Measurements from ENCODE around the gene ZNF598. TPM values are rescaled to one million over a fixed set of nuclear protein-coding genes. Genes with fewer than 3 reads are reported as not detected.
A peak's percentile ranks its signal among the peaks of the same experiment; 100 is the strongest.

ZNF598 gene
- total and polyA plus RNA-seq, 12 donors = 9.5 to 25.3 (median 14.2) TPM

DNA sequence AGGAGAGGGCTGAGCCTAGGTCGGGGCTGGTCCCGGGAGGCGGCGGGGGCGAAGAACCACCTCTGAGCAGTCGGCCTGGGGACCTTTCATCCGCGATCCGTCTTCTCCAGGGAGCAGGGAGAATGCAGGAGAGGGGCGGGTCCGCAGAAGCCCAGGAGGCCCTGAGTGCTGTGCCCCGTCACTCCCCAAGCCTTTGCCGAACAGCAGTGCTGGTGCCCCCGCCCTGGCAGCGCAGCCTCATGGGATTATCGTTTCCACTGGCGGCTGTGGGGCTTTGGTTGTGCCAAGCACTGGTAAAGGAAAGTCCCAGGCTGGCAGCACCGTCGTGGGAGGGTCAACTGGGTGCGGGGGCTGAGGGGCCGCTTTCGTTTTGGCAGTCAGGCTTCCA is 37.1 kb downstream of the ZNF598 start:
- no peaks in the 10 kb centered on the region for H3K9me3 ChIP-seq
- ATAC-seq = peak in 1 of 8 donors; percentile 1
- intact Hi-C loops (cut with DNase I) = no loop called here
- peaks cover 0 to 26% (median 16%) of the 10 kb centered on the region in 7 donors for H3K27me3 ChIP-seq
- peaks cover 12 to 38% (median 33%) of the 10 kb centered on the region in 9 donors for H3K36me3 ChIP-seq
- H3K27ac ChIP-seq = peak overlapping the region in 6 of 10 donors; percentile 84 to 98 (median 88)
- H3K4me1 ChIP-seq = peaks cover 12 to 32% (median 21%) of the 10 kb centered on the region in 9 donors
- H3K4me3 ChIP-seq = peak overlapping the region; percentile 78 to 100 (median 91)
- TF ChIP-seq, protein P1, sequence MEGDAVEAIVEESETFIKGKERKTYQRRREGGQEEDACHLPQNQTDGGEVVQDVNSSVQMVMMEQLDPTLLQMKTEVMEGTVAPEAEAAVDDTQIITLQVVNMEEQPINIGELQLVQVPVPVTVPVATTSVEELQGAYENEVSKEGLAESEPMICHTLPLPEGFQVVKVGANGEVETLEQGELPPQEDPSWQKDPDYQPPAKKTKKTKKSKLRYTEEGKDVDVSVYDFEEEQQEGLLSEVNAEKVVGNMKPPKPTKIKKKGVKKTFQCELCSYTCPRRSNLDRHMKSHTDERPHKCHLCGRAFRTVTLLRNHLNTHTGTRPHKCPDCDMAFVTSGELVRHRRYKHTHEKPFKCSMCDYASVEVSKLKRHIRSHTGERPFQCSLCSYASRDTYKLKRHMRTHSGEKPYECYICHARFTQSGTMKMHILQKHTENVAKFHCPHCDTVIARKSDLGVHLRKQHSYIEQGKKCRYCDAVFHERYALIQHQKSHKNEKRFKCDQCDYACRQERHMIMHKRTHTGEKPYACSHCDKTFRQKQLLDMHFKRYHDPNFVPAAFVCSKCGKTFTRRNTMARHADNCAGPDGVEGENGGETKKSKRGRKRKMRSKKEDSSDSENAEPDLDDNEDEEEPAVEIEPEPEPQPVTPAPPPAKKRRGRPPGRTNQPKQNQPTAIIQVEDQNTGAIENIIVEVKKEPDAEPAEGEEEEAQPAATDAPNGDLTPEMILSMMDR (IDR thresholded peaks at IDR 0.05) = no peak
- no peak for DNase-seq
- WGBS, 2 donors = 3 to 4% methylated on average over 22 of the region's 22 CpGs

DNA sequence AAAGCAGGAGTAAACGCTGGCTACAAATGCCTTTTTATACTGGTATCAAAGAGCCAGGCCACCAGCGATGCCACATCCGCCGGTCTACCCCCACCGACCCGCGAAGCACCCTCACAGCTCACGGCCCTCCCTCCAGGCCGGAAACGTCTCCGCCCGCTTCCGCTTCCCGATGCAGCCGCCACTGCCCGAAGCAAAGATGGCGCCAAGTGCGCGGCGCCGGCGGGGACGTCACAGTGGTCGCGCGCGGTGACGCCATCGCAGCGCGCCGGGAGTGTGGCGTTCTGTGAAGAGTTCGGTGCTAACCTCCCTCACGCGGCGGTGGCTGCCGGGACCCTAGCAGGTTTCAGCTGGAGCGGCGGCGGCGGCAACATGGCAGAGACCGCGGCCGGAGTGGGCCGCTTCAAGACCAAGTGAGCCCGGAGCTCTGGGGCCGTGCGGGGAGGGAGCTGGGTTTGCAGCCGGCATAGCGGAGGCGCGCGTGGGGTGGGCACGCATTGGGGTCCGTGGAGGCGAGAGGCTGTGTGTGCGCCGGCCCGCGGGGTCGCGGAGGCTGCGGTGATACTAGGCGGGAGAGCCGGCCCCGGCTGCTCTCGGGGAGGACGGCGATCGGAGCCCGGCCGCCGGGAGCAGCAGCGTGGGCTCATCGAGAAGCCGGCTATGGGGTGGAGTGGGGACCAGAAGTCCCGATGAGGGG is 37.7 kb downstream of the ZNF598 start, which contains the start of gene TBL3:
TSS of gene TBL3 (plus strand) at position 258 of the 694 bp plus-strand sequence. CDS start at position 370, 112 bp downstream.
- ATAC-seq = peak; percentile 87 to 97 (median 96)
- H3K36me3 ChIP-seq = peaks cover 11 to 33% (median 28%) of the 10 kb centered on the region in 9 donors
- no peaks in the 10 kb centered on the region for H3K9me3 ChIP-seq
- whole genome bisulfite sequencing, 2 donors = 0% methylated on average over 72 to 78 of the region's 78 CpGs
- peak within 1 kb of the TSS; percentile 62 to 98 (median 88) for H3K27ac ChIP-seq
- DNase-seq = peak; percentile 93 to 94
- intact Hi-C loops (cut with DNase I) = no loop called here
- H3K27me3 ChIP-seq = peaks cover 0 to 22% (median 10%) of the 10 kb centered on the region in 7 donors
- peaks cover 12 to 32% (median 21%) of the 10 kb centered on the region in 9 donors for H3K4me1 ChIP-seq
- TF ChIP-seq, protein P1 (IDR thresholded peaks at IDR 0.05) = no peak
- H3K4me3 ChIP-seq = peak within 1 kb of the TSS; percentile 78 to 100 (median 91)

DNA sequence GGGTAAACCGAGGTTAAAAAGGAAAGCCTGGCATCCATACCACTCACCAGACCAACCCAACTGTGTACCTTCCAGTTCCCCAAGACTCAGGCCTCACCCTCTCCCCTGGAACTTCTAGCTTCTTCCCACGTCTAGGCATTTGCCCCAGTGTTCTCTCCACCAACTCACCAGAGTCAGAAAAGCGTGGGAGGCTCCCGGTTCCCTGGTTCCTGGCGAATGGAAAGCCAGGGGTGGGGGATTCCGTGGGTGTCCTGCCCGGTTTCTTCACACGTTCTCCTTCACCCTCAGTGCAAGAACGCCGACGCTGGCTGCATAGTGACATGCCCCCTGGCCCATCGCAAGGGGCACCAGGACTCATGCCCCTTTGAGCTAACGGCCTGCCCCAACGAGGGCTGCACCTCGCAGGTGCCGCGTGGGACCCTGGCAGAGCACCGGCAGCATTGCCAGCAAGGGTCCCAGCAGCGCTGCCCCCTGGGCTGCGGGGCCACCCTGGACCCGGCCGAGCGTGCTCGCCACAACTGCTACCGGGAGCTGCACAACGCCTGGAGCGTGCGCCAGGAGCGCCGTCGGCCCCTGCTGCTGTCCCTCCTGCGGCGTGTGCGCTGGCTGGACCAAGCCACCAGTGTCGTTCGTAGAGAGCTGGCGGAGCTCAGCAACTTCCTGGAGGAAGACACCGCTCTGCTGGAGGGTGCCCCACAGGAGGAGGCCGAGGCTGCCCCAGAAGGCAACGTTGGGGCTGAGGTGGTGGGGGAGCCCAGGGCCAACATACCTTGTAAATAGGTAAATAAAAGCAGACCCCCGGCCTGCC is 41.3 kb downstream of the ZNF598 start:
- H3K36me3 ChIP-seq = peaks cover 0 to 6% (median 3%) of the 10 kb centered on the region in 9 donors
- TF ChIP-seq, protein P1 (IDR thresholded peaks at IDR 0.05) = no peak
- no peaks in the 10 kb centered on the region for H3K27me3 ChIP-seq
- intact Hi-C loops (cut with DNase I) = no loop called here
- DNase-seq (no peak), ATAC-seq (no peak)
- H3K4me3 ChIP-seq = no peak overlapping the region
- peaks cover 18 to 44% (median 38%) of the 10 kb centered on the region in 9 donors for H3K4me1 ChIP-seq
- no peaks in the 10 kb centered on the region for H3K9me3 ChIP-seq
- 88% methylated on average over 41 of the region's 41 CpGs for WGBS, 2 donors
- no peak overlapping the region for H3K27ac ChIP-seq

DNA sequence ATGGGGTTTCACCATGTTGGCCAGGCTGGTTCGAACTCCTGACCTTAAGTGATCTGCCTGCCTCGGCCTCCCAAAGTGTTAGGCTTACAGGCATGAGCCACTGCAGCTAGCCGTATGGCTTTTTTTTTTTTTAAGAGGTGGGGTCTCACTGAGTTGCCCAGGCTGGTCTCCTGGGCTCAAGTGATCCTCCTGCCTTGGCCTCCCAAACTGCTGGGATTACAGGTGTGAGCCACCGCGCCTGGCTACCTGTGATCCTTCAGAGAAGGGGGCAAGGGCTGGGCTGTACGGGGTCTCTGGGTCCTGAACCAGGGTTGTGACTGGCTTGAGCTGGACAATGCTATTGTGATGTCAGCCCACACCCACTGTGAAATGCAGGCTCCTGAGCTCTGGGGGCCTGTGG is 43.2 kb downstream of the ZNF598 start, which contains the start of gene RNF151:
TSS of gene RNF151 (plus strand) at position 397 of the 400 bp plus-strand sequence. CDS start 26 bp downstream, outside the sequence.
- no peaks in the 10 kb centered on the region for H3K9me3 ChIP-seq
- ATAC-seq = no peak
- 97 to 98% methylated on average over 6 of the region's 6 CpGs for WGBS, 2 donors
- peak within 1 kb of the TSS in 9 of 10 donors; percentile 63 to 100 (median 93) for H3K4me3 ChIP-seq
- peak within 1 kb of the TSS in 6 of 10 donors; percentile 91 to 100 (median 96) for H3K27ac ChIP-seq
- H3K27me3 ChIP-seq = no peaks in the 10 kb centered on the region
- DNase-seq = no peak
- TF ChIP-seq, protein P1 (IDR thresholded peaks at IDR 0.05) = no peak
- intact Hi-C loops (cut with DNase I) = no loop called here
- peaks cover 9 to 48% (median 34%) of the 10 kb centered on the region in 9 donors for H3K4me1 ChIP-seq
- H3K36me3 ChIP-seq = peaks cover 0 to 25% (median 22%) of the 10 kb centered on the region in 9 donors

Data from heart right ventricle (tissue), 16 donors.